ENCODE measurements around the gene MAP7.

DNA sequence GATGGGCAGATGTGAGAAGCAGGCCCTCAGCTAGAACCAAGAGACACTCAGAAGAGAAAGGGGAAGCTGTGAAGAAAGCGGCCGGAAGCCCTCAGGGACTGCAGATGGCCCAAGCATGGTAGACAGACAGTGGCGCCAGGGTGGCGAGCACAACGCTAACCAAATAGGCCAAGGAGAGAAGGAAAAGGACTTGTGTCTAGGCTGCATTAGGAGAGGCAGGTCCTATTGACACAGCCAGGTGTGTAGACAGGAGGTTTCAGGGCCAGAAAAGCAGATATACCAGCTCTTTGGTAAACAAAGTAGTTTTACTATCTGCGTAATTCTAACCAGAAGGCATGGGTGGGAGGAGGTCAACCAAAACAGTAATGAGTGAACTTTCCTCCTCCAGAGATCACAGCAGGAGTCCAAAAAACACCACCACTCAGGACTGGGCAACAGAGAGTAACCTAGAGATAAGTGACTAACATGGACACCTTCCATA, 15.8 kb upstream of the MAP7 start:
- TF ChIP-seq, protein P1, sequence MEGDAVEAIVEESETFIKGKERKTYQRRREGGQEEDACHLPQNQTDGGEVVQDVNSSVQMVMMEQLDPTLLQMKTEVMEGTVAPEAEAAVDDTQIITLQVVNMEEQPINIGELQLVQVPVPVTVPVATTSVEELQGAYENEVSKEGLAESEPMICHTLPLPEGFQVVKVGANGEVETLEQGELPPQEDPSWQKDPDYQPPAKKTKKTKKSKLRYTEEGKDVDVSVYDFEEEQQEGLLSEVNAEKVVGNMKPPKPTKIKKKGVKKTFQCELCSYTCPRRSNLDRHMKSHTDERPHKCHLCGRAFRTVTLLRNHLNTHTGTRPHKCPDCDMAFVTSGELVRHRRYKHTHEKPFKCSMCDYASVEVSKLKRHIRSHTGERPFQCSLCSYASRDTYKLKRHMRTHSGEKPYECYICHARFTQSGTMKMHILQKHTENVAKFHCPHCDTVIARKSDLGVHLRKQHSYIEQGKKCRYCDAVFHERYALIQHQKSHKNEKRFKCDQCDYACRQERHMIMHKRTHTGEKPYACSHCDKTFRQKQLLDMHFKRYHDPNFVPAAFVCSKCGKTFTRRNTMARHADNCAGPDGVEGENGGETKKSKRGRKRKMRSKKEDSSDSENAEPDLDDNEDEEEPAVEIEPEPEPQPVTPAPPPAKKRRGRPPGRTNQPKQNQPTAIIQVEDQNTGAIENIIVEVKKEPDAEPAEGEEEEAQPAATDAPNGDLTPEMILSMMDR (IDR thresholded peaks at IDR 0.05): no peak
- no peak for TF ChIP-seq POLR2A (IDR thresholded peaks at IDR 0.05)

Data from Peyer's patch (tissue), 4 donors.